Activated naive CD4-positive, alpha-beta T cell (primary cell): ENCODE results near the gene SHCBP1L.
"Not testable (repeated sequence)": the region's sequence is repeated elsewhere in the genome, so short reads cannot be mapped to it uniquely, and the experiment has no call there.

ENCODE experiments used
- DNase-seq, 4 experiments: peaks; one replicate each; lab custom pipeline; 2025; lab: John Stamatoyannopoulos, UW

SHCBP1L gene

GRCh38 chr1:182965096-182965495 lies 12.1 kb upstream of the SHCBP1L start:
- no peak for DNase-seq

DNA sequence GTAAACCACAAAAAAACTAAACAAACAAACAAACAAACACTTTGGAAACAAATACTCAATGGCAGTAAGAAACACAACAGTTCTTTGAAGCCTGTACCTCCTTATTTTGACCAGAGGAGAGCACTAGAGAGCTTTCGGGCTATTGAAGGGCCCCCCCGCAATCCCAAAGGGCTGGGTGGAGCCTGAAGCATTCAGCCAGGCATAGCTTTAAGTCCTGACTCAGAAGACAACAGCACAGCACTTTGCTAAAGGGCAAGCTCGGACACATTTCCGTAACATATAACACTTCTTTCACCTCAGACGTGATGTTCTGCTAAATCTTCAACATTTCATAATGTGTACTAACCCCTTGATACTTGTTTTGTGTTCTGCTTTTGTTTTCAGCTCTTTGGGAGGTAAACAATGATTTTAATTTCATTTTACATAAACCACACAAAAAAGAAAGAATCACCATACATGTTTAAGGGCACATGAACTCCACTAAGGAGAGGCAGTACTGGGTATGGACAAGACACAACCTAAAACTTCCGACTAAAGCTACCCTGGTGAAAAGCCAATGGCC lies 9.7 kb upstream of the SHCBP1L start:
- DNase-seq: no peak

DNA sequence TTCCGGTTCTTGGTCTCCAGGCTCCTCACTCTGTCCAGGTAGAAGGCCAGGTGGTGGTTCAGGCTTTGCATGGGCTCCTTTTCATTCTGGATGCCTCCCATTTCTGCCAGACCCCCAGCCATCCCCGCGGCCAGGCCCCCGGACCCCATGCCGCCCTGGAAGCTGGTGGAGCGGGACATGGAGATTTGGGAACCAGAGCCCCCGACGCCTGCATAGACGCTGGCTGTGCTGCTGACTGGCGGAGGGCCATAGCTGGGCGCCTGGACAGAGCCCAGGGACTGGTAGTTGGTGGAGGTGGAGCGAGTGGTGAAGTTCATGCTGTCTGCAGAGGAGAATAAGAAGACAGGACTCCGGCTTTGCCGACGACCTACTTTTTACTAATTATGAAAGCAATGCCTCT lies 7.1 kb upstream of the SHCBP1L start:
- no peak for DNase-seq

- no peak for DNase-seq
Observed at GRCh38 chr1:182957902-182958395, 5.0 kb upstream of the SHCBP1L start.

DNA sequence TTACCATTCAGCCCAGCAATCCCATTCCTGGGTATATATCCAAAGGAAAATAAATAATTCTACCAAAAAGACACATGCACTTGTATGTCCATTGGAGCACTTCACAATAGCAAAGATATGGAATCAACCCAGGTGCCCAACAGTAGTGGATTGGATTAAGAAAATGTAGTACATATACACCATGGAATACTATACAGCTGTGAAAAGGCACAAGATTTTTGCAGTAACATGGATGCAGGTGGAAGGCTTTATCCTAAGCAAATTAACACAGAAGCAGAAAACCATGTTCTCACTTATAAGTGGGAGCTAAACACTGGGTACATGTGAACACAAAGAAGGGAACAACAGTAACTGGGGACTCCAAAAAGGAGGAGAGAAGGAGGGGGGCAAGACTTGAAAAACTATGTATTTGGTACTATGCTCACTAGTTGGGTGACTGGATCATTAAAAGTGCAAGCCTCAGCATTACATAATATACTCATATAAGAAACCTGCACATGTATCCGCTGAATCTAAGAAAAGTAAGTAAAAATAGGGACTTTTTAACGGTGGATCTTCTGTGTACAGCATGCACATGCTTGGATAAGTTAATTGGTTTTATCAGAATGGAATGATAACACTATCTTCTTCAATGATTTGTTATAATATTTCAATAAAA lies 3.9 kb upstream of the SHCBP1L start:
- no peak for DNase-seq

DNA sequence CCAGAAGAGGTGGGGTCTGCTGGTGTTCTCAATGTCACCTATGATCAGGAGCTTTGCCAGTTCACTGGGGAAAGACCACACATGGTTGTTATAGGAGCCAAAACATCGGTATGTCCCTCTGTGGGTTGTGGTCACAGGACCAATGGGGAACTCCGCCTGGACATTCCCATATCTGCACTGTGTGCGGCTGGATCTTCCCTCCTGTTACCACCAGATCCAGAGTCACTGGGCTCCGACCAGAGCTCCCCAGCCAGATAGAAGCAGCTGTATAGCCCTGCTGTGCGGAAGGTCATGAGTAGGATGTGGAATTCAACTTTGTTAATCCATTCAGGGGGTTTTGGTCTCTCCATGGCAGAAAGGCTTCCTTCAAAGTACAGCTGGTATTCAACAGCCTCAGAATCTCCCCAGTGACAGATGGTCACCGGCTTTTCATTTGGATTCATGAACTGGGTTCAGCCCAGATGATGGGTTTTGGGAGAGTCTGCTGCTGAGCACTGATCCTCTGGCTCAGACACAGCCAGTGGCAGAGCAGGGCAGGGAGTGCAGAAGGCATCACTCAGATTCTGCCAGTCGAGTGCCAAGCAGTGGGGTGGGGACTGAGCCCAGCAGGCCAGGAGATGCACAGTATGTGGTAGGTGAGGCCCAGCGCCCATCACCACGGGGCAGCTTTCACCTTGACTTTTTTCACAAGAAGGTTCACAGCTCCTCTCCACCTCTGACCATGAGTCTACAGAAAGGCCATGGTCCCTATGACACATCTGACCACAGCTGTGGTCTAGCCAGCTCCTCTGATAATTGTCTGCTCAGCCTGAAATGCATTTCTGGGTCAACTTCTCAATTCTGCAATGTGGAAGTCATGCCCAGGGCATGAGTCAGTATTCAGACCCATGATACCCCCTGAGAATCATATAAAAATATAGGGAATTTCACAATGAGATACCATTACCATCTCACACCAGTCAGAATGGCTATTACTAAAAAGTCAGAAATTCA lies 2.9 kb upstream of the SHCBP1L start:
- DNase-seq: no peak

GRCh38 chr1:182953826-182954225 lies 860 bp upstream of the SHCBP1L start:
- DNase-seq: no peak

- DNase-seq: not testable (repeated sequence)
Observed at GRCh38 chr1:182943336-182943735, 9.6 kb downstream of the SHCBP1L start.

- not testable (repeated sequence) for DNase-seq
Observed at GRCh38 chr1:182942145-182942544, 10.8 kb downstream of the SHCBP1L start.

- no peak for DNase-seq
Observed at GRCh38 chr1:182939413-182939812, 13.6 kb downstream of the SHCBP1L start.

DNA sequence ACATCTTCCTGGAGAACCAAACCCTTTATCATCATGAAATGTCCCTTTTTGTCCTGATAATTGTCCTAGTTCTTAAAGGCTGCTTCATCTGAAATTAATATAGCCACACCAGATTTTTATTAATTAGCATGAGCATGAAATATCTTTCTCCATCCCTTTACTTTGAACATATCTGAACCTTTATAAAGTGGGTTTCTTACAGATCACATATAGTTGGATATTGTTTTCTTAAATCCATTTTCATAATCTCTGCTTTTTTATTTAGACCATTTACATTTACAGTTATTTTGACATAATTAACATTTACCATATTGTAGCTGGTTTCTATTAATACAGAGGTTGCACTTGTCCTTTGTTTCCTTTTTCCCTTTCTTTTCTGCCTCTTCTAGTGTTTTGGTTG lies 17.2 kb downstream of the SHCBP1L start:
- no peak for DNase-seq

GRCh38 chr1:182930985-182931384 lies 22.0 kb downstream of the SHCBP1L start:
- DNase-seq: no peak

- DNase-seq: no peak
Observed at GRCh38 chr1:182927693-182928433, 25.1 kb downstream of the SHCBP1L start.

DNA sequence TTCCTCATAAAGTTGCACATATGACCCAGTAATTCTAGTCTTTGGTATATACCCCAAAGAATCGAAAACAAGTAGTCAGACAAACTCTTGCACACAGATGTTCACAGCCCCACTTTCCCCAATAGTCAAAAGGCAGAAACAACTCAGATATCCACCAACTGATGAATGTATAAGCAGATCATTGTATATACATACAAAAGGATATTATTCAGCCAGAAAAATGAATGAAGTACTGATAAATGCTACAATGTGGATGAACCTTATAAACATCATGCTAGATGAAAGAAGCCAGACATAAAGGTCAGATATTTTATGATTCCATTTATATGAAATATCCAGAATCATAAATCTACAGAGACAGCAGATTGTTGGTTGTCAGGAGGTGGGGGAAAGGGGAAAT lies 27.3 kb downstream of the SHCBP1L start:
- no peak for DNase-seq

DNA sequence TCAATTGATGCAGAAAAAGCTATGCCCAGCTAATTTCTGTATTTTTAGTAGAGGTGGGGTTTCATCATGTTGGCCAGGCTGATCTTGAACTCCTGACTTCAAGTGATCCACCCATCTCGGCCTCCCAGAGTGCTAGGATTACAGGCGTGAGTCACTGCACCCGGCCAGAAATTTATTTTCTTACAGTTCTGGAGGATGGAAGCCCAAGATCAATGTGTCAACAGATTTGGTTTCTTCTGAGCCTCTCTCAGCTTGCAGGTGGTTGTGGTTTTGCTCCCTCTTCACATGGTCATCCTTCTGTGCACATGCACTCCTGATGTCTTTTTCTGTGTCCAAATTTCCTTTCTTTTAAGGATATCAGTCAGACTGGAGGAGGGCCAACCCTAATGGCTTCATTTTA lies 35.6 kb downstream of the SHCBP1L start:
- no peak for DNase-seq

DNA sequence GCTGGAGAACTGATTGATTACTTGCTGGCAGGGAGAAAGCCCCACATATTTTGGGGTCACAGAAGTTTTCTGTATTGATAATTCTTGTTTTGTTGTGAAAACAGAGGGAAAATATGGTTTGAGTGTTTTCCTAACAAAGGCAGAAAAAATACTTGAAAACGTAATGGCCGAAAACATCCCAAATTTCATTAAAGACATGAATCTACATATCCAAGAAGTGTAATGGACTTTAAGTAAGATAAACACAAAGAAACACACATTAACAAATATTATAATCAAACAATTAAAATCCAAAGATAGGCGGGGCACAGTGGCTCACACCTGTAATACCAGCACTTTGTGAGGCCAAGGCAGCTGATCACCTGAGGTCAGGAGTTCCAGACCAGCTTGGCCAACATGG lies 39.6 kb downstream of the SHCBP1L start:
- no peak for DNase-seq

- DNase-seq: no peak
Observed at GRCh38 chr1:182910143-182910542, 42.8 kb downstream of the SHCBP1L start.

DNA sequence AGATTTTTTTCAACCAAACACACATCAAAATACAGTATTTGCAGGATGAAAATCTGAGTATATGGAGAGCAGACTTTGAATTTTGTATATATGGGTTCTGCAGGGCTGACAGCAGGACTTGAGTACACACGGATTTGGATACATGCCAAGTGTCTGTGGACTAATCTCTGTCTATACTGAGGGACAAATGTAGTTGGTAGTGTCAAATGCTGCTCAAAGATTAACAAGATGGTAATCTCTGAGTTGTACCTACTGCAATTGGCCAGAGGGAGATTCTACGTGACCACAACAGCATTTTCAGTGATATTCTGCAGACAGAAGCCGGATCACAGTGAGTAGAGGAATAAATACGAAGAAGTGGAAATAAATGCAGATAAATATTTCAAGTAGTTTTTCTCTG lies 43.4 kb downstream of the SHCBP1L start:
- DNase-seq: no peak

DNA sequence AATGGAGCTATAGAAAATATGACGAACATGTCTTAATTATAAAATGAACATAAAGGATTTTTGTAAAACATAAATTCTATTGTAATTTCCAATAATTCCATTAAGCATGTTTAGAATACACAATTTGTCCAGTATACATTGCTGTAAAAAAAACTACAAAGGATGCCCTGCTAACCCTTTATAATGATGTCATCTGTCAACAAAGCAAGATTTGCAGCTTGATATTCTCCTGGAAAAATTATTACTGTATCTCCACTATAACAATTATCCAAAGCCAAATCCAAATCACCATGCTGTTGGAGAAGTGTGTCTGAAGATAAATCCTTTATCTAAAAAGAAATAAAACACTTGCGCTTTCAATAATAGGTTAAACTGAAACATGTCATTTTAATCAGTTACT lies 47.6 kb downstream of the SHCBP1L start:
- no peak for DNase-seq

DNA sequence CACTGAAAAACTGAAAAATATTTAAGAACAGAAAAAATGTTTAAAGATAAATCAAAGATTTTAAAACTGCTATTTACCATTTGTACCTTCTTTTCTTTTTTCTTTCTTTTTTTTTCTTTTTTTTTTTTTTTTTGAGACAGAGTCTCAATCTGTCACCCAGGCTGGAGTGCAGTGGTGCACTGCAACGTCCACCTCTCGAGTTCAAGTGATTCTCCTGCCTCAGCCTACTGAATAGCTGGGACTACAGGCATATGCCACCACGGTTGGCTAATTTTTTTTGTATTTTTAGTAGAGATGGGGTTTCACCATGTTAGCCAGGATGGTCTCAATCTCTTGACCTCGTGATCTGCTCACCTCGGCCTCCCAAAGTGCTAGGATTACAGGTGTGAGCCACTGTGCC lies 51.0 kb downstream of the SHCBP1L start:
- DNase-seq: not testable (repeated sequence)

GRCh38 chr1:182897696-182898095 lies 55.3 kb downstream of the SHCBP1L start:
- no peak for DNase-seq
